ENCODE data around the gene ECEL1. TPM values are rescaled to one million over a fixed set of nuclear protein-coding genes. Genes with fewer than 3 reads are reported as not detected.

ECEL1 gene
- total and polyA plus RNA-seq, 5 donors, result 0.05 to 0.25 TPM; not detected in 3

- intact Hi-C loops (cut with DNase I), result no loop called here
- no peaks in the 10 kb centered on the region for H3K4me1 ChIP-seq (ENCODE audit: control insufficient read depth, insufficient read depth, low read length)
- no peaks in the 10 kb centered on the region for H3K9me3 ChIP-seq (ENCODE audit: control insufficient read depth, low read length)
- no peak overlapping the region for H3K27ac ChIP-seq (ENCODE audit: low read length)
- DNase-seq (peak in 2 of 3 donors; percentile 35 to 42), ATAC-seq (no peak)
- 88% methylated on average over 31 of the region's 31 CpGs for WGBS
- H3K27me3 ChIP-seq (ENCODE audit: control insufficient read depth, insufficient read depth), result no peaks in the 10 kb centered on the region
- no peak overlapping the region for H3K4me3 ChIP-seq (ENCODE audit: low read length)
Measured at GRCh38 chr2:232482301-232483238, 5.1 kb downstream of the ECEL1 start.

GRCh38 chr2:232481322-232482140, 6.1 kb downstream of the ECEL1 start:
- peak in 2 of 3 donors; percentile 29 to 31 for DNase-seq
- H3K4me1 ChIP-seq (ENCODE audit: control insufficient read depth, insufficient read depth, low read length), result no peaks in the 10 kb centered on the region
- intact Hi-C loops (cut with DNase I), result no loop called here
- no peak overlapping the region for H3K27ac ChIP-seq (ENCODE audit: low read length)
- 88% methylated on average over 29 of the region's 29 CpGs for WGBS
- no peaks in the 10 kb centered on the region for H3K27me3 ChIP-seq (ENCODE audit: control insufficient read depth, insufficient read depth)
- H3K9me3 ChIP-seq (ENCODE audit: control insufficient read depth, low read length), result no peaks in the 10 kb centered on the region
- no peak overlapping the region for H3K4me3 ChIP-seq (ENCODE audit: low read length)
- ATAC-seq, result no peak

GRCh38 chr2:232480201-232481190, 7.1 kb downstream of the ECEL1 start:
- H3K27me3 ChIP-seq (ENCODE audit: control insufficient read depth, insufficient read depth), result no peaks in the 10 kb centered on the region
- intact Hi-C loops (cut with DNase I), result no loop called here
- H3K4me3 ChIP-seq (ENCODE audit: low read length), result no peak overlapping the region
- DNase-seq, result peak in 1 of 3 donors; percentile 30
- no peak overlapping the region for H3K27ac ChIP-seq (ENCODE audit: low read length)
- WGBS, result 80% methylated on average over 26 of the region's 26 CpGs
- H3K9me3 ChIP-seq (ENCODE audit: control insufficient read depth, low read length), result no peaks in the 10 kb centered on the region
- H3K4me1 ChIP-seq (ENCODE audit: control insufficient read depth, insufficient read depth, low read length), result no peaks in the 10 kb centered on the region
- no peak for ATAC-seq

- no peak overlapping the region for H3K4me3 ChIP-seq (ENCODE audit: low read length)
- H3K27me3 ChIP-seq (ENCODE audit: control insufficient read depth, insufficient read depth), result no peaks in the 10 kb centered on the region
- intact Hi-C loops (cut with DNase I), result no loop called here
- ATAC-seq, result no peak
- WGBS, result 80% methylated on average over 21 of the region's 21 CpGs
- H3K27ac ChIP-seq (ENCODE audit: low read length), result no peak overlapping the region
- DNase-seq, result peak in 2 of 3 donors; percentile 23 to 31
- no peaks in the 10 kb centered on the region for H3K9me3 ChIP-seq (ENCODE audit: control insufficient read depth, low read length)
- H3K4me1 ChIP-seq (ENCODE audit: control insufficient read depth, insufficient read depth, low read length), result no peaks in the 10 kb centered on the region
Measured at GRCh38 chr2:232479341-232480200, 8.1 kb downstream of the ECEL1 start.

- no peaks in the 10 kb centered on the region for H3K9me3 ChIP-seq (ENCODE audit: control insufficient read depth, low read length)
- no peaks in the 10 kb centered on the region for H3K4me1 ChIP-seq (ENCODE audit: control insufficient read depth, insufficient read depth, low read length)
- no peak overlapping the region for H3K27ac ChIP-seq (ENCODE audit: low read length)
- H3K4me3 ChIP-seq (ENCODE audit: low read length), result no peak overlapping the region
- no peaks in the 10 kb centered on the region for H3K27me3 ChIP-seq (ENCODE audit: control insufficient read depth, insufficient read depth)
- WGBS, result 68% methylated on average over 19 of the region's 19 CpGs
- ATAC-seq (no peak), DNase-seq (peak in 1 of 3 donors; percentile 23)
- intact Hi-C loops (cut with DNase I), result no loop called here
Measured at GRCh38 chr2:232478571-232479340, 8.9 kb downstream of the ECEL1 start.

- H3K9me3 ChIP-seq (ENCODE audit: control insufficient read depth, low read length), result no peaks in the 10 kb centered on the region
- 88% methylated on average over 13 of the region's 13 CpGs for WGBS
- H3K27me3 ChIP-seq (ENCODE audit: control insufficient read depth, insufficient read depth), result no peaks in the 10 kb centered on the region
Measured at GRCh38 chr2:232477751-232478510, 9.7 kb downstream of the ECEL1 start.

GRCh38 chr2:232476791-232477190, 10.8 kb downstream of the ECEL1 start:
- intact Hi-C loops (cut with DNase I), result no loop called here
- WGBS, result 89% methylated on average over 7 of the region's 7 CpGs

More at GRCh38 chr2:232477751-232478510, 9.7 kb downstream of the ECEL1 start:
- Histone ChIP-seq H3K27ac (ENCODE audit: low read length) (no peak overlapping the region), H3K4me3 (ENCODE audit: low read length) (no peak overlapping the region), H3K4me1 (ENCODE audit: control insufficient read depth, insufficient read depth, low read length) (no peaks in the 10 kb centered on the region)
- no peak for DNase-seq
- intact Hi-C loops (cut with DNase I), result no loop called here
- no peak for ATAC-seq

GRCh38 chr2:232476045-232476444, 11.6 kb downstream of the ECEL1 start:
- 66% methylated on average over 2 of the region's 2 CpGs for WGBS
- no peaks in the 10 kb centered on the region for H3K4me1 ChIP-seq (ENCODE audit: control insufficient read depth, insufficient read depth, low read length)
- intact Hi-C loops (cut with DNase I), result no loop called here
- no peak overlapping the region for H3K27ac ChIP-seq (ENCODE audit: low read length)
- ATAC-seq (no peak), DNase-seq (no peak)
- no peak overlapping the region for H3K4me3 ChIP-seq (ENCODE audit: low read length)
- no peaks in the 10 kb centered on the region for H3K27me3 ChIP-seq (ENCODE audit: control insufficient read depth, insufficient read depth)
- H3K9me3 ChIP-seq (ENCODE audit: control insufficient read depth, low read length), result no peaks in the 10 kb centered on the region

More at GRCh38 chr2:232476791-232477190, 10.8 kb downstream of the ECEL1 start:
- Histone ChIP-seq H3K9me3 (ENCODE audit: control insufficient read depth, low read length) (no peaks in the 10 kb centered on the region), H3K4me3 (ENCODE audit: low read length) (no peak overlapping the region), H3K27ac (ENCODE audit: low read length) (no peak overlapping the region), H3K4me1 (ENCODE audit: control insufficient read depth, insufficient read depth, low read length) (no peaks in the 10 kb centered on the region), H3K27me3 (ENCODE audit: control insufficient read depth, insufficient read depth) (no peaks in the 10 kb centered on the region)
- ATAC-seq (no peak), DNase-seq (no peak)

- no peak for DNase-seq
- no peaks in the 10 kb centered on the region for H3K4me1 ChIP-seq (ENCODE audit: control insufficient read depth, insufficient read depth, low read length)
- peak in 1 of 2 donors; percentile 24 for ATAC-seq
- 22% methylated on average over 6 of the region's 6 CpGs for WGBS
- intact Hi-C loops (cut with DNase I), result no loop called here
- H3K9me3 ChIP-seq (ENCODE audit: control insufficient read depth, low read length), result no peaks in the 10 kb centered on the region
- no peaks in the 10 kb centered on the region for H3K27me3 ChIP-seq (ENCODE audit: control insufficient read depth, insufficient read depth)
- no peak overlapping the region for H3K4me3 ChIP-seq (ENCODE audit: low read length)
- no peak overlapping the region for H3K27ac ChIP-seq (ENCODE audit: low read length)
Measured at GRCh38 chr2:232473467-232473890, 14.2 kb downstream of the ECEL1 start.
